ENCODE data around the gene FSHR.

FSHR gene

GRCh38 chr2:49000695-49001094 is 153.6 kb downstream of the FSHR start:
- TF ChIP-seq POLR2A (IDR thresholded peaks at IDR 0.05; ENCODE audit: extremely low read depth, insufficient read length), result no peak
- no peak for DNase-seq (ENCODE audit: low read depth)
- no peak overlapping the region for H3K4me3 ChIP-seq (ENCODE audit: low read depth, low read length)

DNA sequence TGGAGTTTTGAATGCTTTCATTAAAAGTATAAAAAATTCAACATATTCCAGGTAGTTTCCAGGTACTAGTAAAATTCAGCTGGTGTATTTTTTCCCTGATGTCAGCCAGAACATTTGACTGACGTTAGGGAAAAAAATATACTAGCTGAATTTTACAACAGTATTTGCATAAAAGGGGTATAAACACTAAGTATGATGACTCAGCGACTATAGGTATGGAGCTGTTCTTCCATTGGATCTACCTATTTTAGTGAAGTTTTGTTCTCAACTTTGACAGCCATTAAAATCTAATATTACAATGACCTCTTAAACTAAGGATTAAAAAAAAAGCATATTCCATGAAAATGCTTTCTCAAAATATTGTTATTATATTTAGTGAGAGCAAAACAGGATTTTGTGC is 155.9 kb downstream of the FSHR start:
- H3K4me3 ChIP-seq (ENCODE audit: low read depth, low read length), result no peak overlapping the region
- no peak for DNase-seq (ENCODE audit: low read depth)
- TF ChIP-seq POLR2A (IDR thresholded peaks at IDR 0.05; ENCODE audit: extremely low read depth, insufficient read length) (no peak), MYC (IDR thresholded peaks at IDR 0.05; ENCODE audit: low read depth, low read length) (no peak), MAX (IDR thresholded peaks at IDR 0.05; ENCODE audit: low read depth, low read length) (no peak)
- TF ChIP-seq, protein P1, sequence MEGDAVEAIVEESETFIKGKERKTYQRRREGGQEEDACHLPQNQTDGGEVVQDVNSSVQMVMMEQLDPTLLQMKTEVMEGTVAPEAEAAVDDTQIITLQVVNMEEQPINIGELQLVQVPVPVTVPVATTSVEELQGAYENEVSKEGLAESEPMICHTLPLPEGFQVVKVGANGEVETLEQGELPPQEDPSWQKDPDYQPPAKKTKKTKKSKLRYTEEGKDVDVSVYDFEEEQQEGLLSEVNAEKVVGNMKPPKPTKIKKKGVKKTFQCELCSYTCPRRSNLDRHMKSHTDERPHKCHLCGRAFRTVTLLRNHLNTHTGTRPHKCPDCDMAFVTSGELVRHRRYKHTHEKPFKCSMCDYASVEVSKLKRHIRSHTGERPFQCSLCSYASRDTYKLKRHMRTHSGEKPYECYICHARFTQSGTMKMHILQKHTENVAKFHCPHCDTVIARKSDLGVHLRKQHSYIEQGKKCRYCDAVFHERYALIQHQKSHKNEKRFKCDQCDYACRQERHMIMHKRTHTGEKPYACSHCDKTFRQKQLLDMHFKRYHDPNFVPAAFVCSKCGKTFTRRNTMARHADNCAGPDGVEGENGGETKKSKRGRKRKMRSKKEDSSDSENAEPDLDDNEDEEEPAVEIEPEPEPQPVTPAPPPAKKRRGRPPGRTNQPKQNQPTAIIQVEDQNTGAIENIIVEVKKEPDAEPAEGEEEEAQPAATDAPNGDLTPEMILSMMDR (IDR thresholded peaks at IDR 0.05; ENCODE audit: low read depth, low read length), result no peak

GRCh38 chr2:48993576-48993975 is 160.7 kb downstream of the FSHR start:
- no peak overlapping the region for H3K4me3 ChIP-seq (ENCODE audit: low read depth, low read length)
- no peak for TF ChIP-seq MYC (IDR thresholded peaks at IDR 0.05; ENCODE audit: low read depth, low read length)
- TF ChIP-seq POLR2A (IDR thresholded peaks at IDR 0.05; ENCODE audit: extremely low read depth, insufficient read length), result no peak
- TF ChIP-seq MAX (IDR thresholded peaks at IDR 0.05; ENCODE audit: low read depth, low read length), result no peak
- TF ChIP-seq, protein P1 (IDR thresholded peaks at IDR 0.05; ENCODE audit: low read depth, low read length), result no peak
- no peak for DNase-seq (ENCODE audit: low read depth)

DNA sequence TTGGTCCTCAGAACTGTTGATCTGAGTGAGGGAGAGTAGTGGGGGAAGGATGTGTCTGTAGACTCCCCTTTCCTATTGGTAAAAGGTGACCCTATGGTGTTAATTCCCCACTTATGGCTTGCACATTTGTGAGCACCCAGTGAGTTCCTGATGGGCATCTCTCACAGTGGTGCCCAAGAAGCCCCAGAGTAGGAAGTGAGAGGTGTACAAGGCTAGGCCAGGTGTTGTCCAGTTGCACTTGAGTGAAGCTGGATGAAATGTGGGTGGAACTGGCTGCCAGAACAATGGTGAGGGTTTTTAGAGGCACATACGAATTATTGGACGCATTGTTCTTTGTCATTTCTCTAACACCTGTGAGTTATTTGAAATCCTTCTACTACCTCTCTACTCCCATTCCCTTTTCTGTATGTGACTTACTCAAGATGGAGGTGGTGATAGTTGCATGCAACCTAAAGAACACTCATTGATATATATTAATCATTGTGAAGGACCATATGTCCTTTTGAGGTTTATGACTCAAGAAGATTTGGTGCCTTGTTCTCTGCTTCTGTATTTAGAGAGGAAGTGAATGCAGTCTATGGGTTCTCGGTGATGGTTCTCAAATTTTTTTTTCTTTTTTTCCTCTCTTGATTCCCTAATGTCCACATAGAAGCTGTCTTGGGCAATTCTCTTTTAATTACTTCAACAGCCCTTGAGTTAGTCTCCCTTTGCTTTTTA is 162.7 kb downstream of the FSHR start:
- no peak overlapping the region for H3K4me3 ChIP-seq (ENCODE audit: low read depth, low read length)
- no peak for DNase-seq (ENCODE audit: low read depth)
- TF ChIP-seq MAX (IDR thresholded peaks at IDR 0.05; ENCODE audit: low read depth, low read length), result no peak
- TF ChIP-seq, protein P1 (IDR thresholded peaks at IDR 0.05; ENCODE audit: low read depth, low read length), result no peak

DNA sequence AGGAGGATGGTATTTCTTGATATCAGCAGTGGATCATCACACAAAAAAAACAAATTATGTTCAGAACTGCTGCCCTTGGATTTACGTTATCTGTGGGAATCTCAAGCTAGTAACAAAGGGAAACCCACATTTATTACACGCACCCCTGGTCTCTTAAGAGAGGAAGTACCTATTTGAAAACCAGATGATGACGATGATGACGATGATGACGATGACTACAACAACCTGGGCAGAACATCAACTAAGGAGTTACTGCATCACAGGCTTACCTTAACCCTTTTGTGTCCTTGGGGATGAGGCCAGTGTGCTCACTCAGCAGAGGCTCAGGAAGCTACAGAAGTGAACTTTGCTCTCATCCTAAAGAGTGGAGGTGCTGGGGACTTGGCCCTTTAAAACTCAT is 169.4 kb downstream of the FSHR start:
- TF ChIP-seq, protein P1 (IDR thresholded peaks at IDR 0.05; ENCODE audit: low read depth, low read length), result no peak
- TF ChIP-seq MYC (IDR thresholded peaks at IDR 0.05; ENCODE audit: low read depth, low read length) (no peak), MAX (IDR thresholded peaks at IDR 0.05; ENCODE audit: low read depth, low read length) (no peak), POLR2A (IDR thresholded peaks at IDR 0.05; ENCODE audit: extremely low read depth, insufficient read length) (no peak)
- DNase-seq (ENCODE audit: low read depth), result no peak
- H3K4me3 ChIP-seq (ENCODE audit: low read depth, low read length), result no peak overlapping the region

- TF ChIP-seq, protein P1 (IDR thresholded peaks at IDR 0.05; ENCODE audit: low read depth, low read length), result no peak
- no peak for TF ChIP-seq MYC (IDR thresholded peaks at IDR 0.05; ENCODE audit: low read depth, low read length)
- no peak for TF ChIP-seq MAX (IDR thresholded peaks at IDR 0.05; ENCODE audit: low read depth, low read length)
- TF ChIP-seq POLR2A (IDR thresholded peaks at IDR 0.05; ENCODE audit: extremely low read depth, insufficient read length), result no peak
- DNase-seq (ENCODE audit: low read depth), result no peak
- no peak overlapping the region for H3K4me3 ChIP-seq (ENCODE audit: low read depth, low read length)
Observed at GRCh38 chr2:48983551-48983950, 170.8 kb downstream of the FSHR start.
